Lower leg skin (tissue), 4 donors: Measurements from ENCODE around the gene POSTN. TPM values are rescaled to one million over a fixed set of nuclear protein-coding genes. Genes with fewer than 3 reads are reported as not detected.

Source experiments
- DNase-seq, 2 donors: peaks; one replicate each; pipeline ENCODE4 v3.0.0-alpha.2; 2019; ENCODE audit warnings: low spot score in 2 of 2
- H3K4me3 ChIP-seq: fragments of 200-600 bp; sonication (generic); 2 replicates; pipeline ENCODE4 v1.5.1; 2017; ENCODE audit warnings: mild to moderate bottlenecking, low read depth; ENCODE audit not compliant: poor library complexity, severe bottlenecking
- POLR2A ChIP-seq, 2 donors: fragments of 450-650 bp; IDR thresholded peaks; one replicate each; pipeline ENCODE4 v1.6.1; 2016 to 2017; ENCODE audit warnings: antibody characterized with exemption in 2 of 2, mild to moderate bottlenecking in 1 of 2, moderate library complexity in 1 of 2
- WGBS, 2 donors: methylation state at CpG; one replicate each; pipeline ENCODE4 v1.1.5; 2018; 5-methylcytosine and 5-hydroxymethylcytosine counted together
- intact Hi-C: fragments of 100-400 bp; cut with DNase I; formaldehyde crosslinking; loops from one replicate; pipeline ENCODE4 v1.15.0; 2023; ENCODE audit warnings: low total_unique reads
- total RNA-seq, 4 donors: library from RNA; depleted of rRNA; stranded (reverse); fragments of >200 nt; gene quantifications; one replicate each; pipeline ENCODE4 v1.1.0, GENCODE V29; 2016
- TF ChIP-seq, protein P1 (sequence below), 3 donors: fragments of 450-650 bp; IDR thresholded peaks; one replicate each; pipeline ENCODE4 v1.5.1; 2016; ENCODE audit warnings: antibody characterized with exemption in 3 of 3, mild to moderate bottlenecking in 3 of 3, moderate library complexity in 2 of 3

POSTN gene
- total RNA-seq, result 100 to 1,000 TPM; 113 to 153 (median 138) TPM

DNA sequence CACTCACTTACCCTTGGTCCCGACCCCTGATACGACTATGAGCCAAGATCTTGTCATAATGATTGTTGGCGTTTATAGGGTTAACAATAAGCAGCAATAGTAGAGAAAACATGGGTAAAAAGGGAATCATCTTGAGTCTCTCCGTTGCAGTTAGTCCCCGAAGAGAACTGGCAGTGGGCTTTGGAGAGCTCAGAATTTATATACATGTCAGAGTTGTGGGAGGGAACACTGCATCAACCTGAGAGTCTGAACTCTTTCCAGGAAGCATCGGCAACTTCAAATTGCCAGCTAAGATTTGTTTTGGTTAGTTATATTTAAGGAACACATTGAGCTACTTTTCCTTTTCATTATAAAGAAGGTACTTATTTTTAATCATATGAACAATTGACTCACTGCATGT, at the start of gene POSTN:
POSTN (minus strand) TSS at position 172 of the 400 bp plus-strand sequence; CDS start at position 130, 42 bp downstream.
- WGBS, 2 donors, result 7 to 21% methylated on average over 6 of the region's 6 CpGs
- TF ChIP-seq, protein P1, sequence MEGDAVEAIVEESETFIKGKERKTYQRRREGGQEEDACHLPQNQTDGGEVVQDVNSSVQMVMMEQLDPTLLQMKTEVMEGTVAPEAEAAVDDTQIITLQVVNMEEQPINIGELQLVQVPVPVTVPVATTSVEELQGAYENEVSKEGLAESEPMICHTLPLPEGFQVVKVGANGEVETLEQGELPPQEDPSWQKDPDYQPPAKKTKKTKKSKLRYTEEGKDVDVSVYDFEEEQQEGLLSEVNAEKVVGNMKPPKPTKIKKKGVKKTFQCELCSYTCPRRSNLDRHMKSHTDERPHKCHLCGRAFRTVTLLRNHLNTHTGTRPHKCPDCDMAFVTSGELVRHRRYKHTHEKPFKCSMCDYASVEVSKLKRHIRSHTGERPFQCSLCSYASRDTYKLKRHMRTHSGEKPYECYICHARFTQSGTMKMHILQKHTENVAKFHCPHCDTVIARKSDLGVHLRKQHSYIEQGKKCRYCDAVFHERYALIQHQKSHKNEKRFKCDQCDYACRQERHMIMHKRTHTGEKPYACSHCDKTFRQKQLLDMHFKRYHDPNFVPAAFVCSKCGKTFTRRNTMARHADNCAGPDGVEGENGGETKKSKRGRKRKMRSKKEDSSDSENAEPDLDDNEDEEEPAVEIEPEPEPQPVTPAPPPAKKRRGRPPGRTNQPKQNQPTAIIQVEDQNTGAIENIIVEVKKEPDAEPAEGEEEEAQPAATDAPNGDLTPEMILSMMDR (IDR thresholded peaks at IDR 0.05), result no peak
- no peak for TF ChIP-seq POLR2A (IDR thresholded peaks at IDR 0.05)
- intact Hi-C loops, result no loop called here
- no peak within 1 kb of the TSS for H3K4me3 ChIP-seq
- DNase-seq, result no peak

DNA sequence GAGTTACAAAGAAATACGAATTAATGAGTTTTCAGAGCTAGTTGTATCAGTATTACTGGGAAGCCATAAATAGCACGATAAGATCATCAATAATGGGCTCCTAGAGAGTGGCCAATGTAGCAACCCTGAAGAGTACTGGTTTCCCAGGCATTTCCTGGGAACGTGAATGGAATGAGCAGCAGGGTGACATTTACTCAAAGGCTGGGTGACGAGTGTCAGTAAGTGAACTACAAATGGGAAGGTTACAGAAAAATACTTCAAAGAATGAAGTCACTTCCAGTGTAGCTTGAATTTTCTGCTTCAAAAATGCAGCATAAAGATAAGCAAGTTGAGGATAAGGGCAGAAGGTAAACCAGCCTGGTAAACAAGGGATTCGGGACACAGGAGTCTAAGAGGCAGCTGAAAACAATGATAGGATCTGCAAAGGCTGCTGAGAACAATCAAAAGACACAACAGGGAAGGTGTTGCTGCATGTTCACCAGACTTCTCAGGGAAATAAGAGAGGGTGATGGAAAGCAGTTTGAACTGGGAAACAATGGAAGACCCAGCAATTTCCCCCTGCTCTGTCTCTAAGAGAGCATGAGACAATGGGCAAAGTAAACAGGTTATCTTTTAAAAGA, 48.6 kb upstream of the POSTN start:
- no peak for TF ChIP-seq POLR2A (IDR thresholded peaks at IDR 0.05)
- DNase-seq, result no peak
- intact Hi-C loops, result no loop called here
- 58 to 59% methylated on average over 5 of the region's 5 CpGs for WGBS, 2 donors
- no peak overlapping the region for H3K4me3 ChIP-seq

- TF ChIP-seq, protein P1 (IDR thresholded peaks at IDR 0.05), result no peak
- no peak for TF ChIP-seq POLR2A (IDR thresholded peaks at IDR 0.05)
- DNase-seq, result no peak
- 66 to 71% methylated on average over 3 of the region's 3 CpGs for WGBS, 2 donors
- intact Hi-C loops, result no loop called here
- H3K4me3 ChIP-seq, result no peak overlapping the region
Measured at GRCh38 chr13:37646531-37646930, 48.0 kb upstream of the POSTN start.

- intact Hi-C loops, result no loop called here
- no peak for TF ChIP-seq POLR2A (IDR thresholded peaks at IDR 0.05)
- no peak overlapping the region for H3K4me3 ChIP-seq
- 48 to 50% methylated on average over 7 of the region's 7 CpGs for WGBS, 2 donors
- no peak for DNase-seq
Measured at GRCh38 chr13:37645181-37645740, 46.7 kb upstream of the POSTN start.

DNA sequence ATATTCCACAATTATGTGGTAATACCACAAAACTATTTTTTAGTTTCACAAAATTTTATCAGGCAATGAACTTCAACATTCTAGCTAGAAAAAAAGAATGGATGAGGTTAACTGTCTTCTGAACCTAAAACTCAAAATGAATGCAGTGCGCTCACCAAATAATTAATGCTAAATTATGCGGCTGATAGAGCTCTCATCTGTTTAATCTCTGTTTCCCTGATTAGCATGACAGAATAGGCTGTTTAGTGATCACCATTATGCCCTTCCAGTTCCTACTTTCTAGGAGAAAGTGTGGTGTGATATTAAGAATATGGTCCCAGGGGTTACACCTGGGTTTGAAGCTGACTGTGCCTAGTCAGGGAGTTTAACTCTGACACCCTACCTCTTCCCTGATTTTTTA, 42.8 kb upstream of the POSTN start:
- H3K4me3 ChIP-seq, result no peak overlapping the region
- intact Hi-C loops, result no loop called here
- 86 to 91% methylated on average over 2 of the region's 2 CpGs for WGBS, 2 donors
- TF ChIP-seq, protein P1 (IDR thresholded peaks at IDR 0.05), result no peak
- no peak for TF ChIP-seq POLR2A (IDR thresholded peaks at IDR 0.05)
- DNase-seq, result no peak

GRCh38 chr13:37640499-37640898, 41.9 kb upstream of the POSTN start:
- 29 to 38% methylated on average over 2 of the region's 2 CpGs for WGBS, 2 donors
- intact Hi-C loops, result no loop called here
- DNase-seq, result no peak
- no peak overlapping the region for H3K4me3 ChIP-seq
- TF ChIP-seq POLR2A (IDR thresholded peaks at IDR 0.05), result no peak
- TF ChIP-seq, protein P1 (IDR thresholded peaks at IDR 0.05), result no peak

DNA sequence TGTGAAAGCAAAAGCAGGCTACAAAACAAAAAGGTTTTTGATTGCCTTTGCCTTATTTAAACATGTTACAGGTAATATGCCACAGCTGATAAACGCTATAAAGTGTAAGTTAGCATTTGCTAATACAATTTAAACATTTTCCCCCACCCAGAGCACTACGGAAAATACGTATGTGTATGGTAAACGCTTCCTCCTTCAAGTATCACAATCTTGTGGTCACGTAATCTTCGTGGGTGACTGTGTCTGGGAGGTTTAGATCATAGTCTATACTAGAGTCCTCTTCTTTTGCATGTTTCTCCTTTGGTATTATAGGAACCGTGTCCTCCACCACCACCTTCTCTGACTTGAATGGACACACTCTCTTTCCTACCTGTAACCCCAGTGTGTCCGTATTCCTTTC, 38.1 kb upstream of the POSTN start:
- TF ChIP-seq POLR2A (IDR thresholded peaks at IDR 0.05), result no peak
- TF ChIP-seq, protein P1 (IDR thresholded peaks at IDR 0.05), result no peak
- intact Hi-C loops, result no loop called here
- DNase-seq, result no peak
- no peak overlapping the region for H3K4me3 ChIP-seq
- WGBS, 2 donors, result 86 to 87% methylated on average over 8 of the region's 8 CpGs
